HG02884 (cell line): ENCODE measurements around the gene ANK2.
"Not testable (repeated sequence)": the region's sequence is repeated elsewhere in the genome, so short reads cannot be mapped to it uniquely, and the experiment has no call there.

ENCODE experiments used
- ATAC-seq: cut with Tn5 transposase; IDR thresholded peaks from one replicate; pipeline ENCODE4 v1.9.1; 2021; ENCODE audit warnings: mild to moderate bottlenecking, moderate library complexity; ENCODE audit not compliant: unreplicated experiment

The ANK2 gene

GRCh38 chr4:113051361-113051760 lies 1.9 kb downstream of the ANK2 start:
- ATAC-seq: no peak

DNA sequence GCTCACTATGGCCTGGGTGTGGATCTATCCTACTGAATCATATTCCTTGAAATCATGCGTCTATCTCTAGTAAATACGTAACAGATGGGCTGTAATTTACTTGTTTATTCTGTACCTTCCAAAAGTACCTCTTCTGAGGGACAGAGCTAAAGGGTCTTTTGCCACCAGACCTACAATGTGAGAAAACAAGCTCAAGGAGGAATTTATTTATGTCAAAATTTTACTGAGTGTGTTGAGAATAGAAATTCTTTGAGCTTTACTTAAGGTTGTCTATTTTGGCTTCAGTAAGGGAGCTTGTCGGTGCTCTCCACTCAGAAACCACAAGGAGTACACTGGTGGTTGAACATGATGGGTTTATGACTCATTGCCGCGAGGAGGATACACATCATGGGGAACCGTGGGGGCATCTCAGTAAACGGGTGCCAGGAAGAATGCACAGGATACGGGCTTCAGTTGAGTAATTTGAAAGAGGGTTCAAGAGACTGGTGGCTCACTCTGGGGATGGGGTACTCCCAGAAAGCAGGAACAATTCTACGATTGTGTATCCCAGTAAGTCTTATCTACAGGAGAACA lies 3.0 kb downstream of the ANK2 start:
- ATAC-seq: peak; percentile 84

- no peak for ATAC-seq
Observed at GRCh38 chr4:113053883-113054282, 4.4 kb downstream of the ANK2 start.

- no peak for ATAC-seq
Observed at GRCh38 chr4:113056318-113056717, 6.9 kb downstream of the ANK2 start.

GRCh38 chr4:113057891-113058290 lies 8.4 kb downstream of the ANK2 start:
- no peak for ATAC-seq

- no peak for ATAC-seq
Observed at GRCh38 chr4:113059449-113060182, 10.2 kb downstream of the ANK2 start.

DNA sequence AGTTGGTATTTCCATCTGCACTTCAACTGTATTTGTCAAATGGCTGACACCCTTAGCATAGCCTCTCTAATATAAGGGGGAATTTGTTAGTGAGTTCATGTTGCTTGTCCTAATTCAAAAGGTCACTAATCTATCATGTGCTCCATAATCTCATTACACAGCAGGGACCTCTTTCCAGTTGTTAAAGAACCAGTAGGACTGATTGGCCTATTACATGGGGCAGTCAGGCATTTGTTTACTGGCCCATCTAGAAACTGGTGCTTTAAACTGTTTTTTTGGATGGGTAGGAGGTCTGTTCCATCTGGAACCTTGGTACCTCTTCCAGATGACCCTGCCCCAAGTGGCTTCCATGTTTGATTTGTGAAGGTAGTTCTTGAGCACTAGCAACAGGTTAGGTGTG lies 11.4 kb downstream of the ANK2 start:
- ATAC-seq: no peak

DNA sequence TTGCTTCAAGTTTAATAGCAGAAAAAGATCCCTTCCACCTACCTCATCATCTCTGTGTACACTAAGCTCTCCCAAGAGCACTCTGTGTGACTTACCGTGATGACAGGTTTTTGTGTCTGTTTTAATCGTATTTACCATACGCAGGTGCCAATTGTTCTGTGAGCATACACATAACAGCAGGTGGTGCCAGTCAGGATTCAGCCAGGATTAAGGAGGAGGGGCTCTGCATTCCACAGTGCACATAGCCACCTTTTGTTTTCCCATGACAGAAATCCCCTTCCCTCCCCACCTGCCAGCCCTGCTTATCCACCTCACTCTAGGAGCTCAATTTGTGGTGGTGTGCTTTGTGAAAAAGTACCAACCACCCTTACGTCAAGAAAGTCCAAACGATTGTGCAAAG lies 14.8 kb downstream of the ANK2 start:
- ATAC-seq: no peak

DNA sequence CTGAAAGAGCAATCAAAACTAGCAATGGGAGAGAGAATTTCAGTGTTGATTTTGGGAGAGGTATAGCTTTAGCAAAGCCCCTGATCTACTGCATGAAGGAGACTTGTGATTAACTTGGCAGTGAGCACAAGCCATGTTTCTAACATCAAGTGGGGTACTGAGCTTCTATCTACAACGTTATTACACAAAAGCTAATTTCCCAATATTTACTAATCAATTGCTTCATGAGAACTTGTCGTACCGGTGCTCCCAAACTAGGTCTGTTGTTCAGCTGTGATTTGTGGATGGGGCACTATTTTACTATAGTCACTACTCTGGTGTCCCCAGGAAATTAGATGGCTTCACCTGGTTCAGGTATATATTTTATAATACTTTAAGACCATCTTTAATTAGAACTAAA lies 16.2 kb downstream of the ANK2 start:
- ATAC-seq: no peak

DNA sequence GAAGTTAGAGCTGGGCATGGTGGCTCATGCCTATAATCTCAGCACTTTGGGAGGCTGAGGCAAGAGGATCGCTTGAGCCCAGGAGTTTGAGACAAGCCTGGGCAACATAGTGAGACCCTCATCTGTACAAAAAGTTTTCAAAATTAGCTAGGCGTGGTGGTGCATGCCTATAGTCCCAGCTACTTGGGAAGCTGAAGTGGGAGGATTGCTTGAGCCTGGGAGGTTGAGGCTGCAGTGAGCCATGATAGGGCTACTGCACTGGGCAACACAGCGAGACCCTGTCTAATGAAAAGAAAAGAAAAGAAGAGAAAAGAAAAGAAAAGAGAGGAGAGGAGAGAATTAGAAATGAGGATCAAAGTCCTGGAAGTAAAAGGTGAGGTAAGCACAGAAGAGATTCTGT lies 19.3 kb downstream of the ANK2 start:
- ATAC-seq: not testable (repeated sequence)

DNA sequence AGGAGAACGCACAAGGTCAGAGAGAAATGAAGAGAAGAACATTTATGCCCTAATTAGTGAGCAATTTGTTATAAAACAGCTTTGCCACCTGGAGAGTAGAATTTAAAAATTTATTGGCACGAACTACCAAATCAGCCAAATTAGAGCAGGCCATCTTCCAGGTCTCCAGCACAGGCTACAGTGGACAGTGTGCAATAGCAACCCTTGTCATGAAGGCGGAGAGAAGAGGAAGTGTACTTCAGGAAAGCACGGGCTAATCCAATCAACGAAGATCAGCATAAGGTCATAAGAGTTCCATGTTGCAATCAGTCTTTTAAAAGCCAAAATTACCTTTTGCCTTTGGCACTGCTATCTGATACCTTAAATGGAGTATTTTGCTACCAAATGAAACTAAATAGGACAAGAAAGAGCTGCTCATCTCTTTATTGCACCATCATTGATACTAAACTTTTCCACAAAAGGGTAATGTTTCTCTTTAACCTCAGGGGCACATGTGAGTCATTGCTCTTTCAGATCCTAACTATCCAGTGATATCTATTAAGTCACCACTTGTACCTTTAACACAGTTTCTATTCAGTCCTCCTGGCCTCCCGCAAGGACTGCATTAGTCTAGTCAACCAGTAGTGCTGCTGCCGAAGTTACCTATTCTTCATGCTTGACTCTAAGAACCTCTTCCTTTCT lies 19.9 kb downstream of the ANK2 start:
- no peak for ATAC-seq

DNA sequence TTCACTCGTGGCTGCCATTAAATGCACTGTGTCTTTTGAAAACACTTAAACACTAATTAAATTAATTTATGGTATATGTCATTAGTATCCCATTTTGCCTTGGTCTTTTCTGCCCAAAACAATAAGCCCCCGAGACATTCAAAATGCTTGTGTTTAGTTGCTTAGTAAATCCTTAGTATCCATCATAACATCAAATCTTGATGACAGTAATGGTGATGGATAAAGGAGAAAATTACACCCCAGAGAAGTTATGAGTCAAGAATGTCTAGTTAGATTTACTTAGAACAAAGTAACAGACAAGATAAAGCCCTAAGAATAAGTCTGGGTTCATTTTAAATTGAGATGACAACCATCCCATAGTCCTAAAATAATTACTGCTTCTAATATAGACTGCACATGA lies 21.3 kb downstream of the ANK2 start:
- no peak for ATAC-seq

- no peak for ATAC-seq
Observed at GRCh38 chr4:113071274-113071673, 21.8 kb downstream of the ANK2 start.

DNA sequence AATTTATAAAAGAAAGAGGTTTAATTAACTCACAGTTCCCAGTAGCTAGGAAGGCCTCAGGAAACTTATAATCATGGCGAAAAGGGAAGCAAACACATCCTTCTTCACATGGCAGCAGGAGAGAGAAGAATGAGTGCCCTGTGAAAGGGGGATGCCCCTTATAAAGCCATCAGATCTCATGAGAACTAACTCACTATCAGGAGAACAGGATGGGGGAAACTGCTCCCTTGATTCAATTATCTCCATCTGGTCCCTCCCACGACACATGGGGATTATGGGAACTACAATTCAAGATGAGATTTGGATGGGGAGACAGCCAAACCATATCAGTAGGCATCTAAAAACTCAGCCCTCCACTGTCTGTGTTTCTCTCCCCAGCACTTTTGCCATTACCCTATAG lies 22.4 kb downstream of the ANK2 start:
- ATAC-seq: no peak

GRCh38 chr4:113073451-113074005 lies 24.1 kb downstream of the ANK2 start:
- no peak for ATAC-seq

- ATAC-seq: no peak
Observed at GRCh38 chr4:113077575-113077974, 28.1 kb downstream of the ANK2 start.

DNA sequence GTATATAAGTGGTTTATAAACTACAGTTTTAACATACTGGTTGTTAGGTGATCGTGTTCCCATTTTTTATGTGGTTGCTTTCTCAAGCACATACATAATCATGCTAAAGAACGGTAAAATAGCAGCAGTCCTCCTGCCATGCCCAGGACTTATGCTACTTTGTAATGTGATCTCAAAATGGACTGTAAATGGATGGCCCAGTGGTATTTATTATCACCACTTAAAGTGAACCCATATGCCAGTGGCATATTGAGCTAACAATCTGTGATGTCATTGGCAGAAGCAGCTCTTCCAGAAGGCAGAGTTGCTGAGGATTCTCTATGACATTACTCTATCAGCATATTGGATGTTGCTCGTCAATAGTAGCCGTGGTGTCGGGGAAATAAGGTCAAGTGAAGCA lies 28.6 kb downstream of the ANK2 start:
- ATAC-seq: no peak

DNA sequence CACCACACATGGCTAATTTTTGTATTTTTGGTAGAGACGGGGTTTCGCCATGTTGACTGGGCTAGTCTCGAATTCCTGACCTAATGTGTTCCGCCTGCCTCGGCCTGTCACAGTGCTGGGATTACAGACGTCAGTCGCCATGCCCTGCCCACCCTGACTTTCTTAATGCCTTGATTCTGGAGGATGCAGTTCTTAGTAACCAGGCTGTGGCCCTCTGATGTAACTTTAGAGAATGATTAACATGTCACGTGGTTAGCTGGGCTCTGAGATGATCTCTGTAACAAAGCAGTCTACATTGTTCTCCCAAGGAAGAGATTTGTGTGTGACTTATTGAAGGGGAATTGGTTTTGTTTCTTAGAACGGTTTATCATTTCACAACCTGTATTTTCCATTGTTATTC lies 30.6 kb downstream of the ANK2 start:
- no peak for ATAC-seq

DNA sequence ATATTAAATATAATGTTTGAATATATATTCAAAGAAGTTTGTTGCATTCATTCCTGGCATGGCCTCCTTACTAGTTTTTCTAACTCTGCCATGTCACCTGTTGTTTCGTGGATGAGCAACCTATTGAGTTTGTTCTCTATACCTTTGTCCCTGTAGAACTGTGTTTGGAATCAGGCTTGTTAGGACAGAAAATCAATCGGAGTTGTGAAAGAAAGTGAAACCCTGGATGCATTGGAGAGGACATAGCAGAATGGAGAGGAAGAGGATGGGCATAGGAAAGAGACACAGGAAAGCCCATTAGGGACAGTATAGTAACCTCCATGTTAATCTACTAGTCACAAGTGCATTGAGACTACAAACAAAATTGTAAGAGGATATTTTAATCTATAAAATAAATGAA lies 31.2 kb downstream of the ANK2 start:
- no peak for ATAC-seq

GRCh38 chr4:113083346-113083745 lies 33.9 kb downstream of the ANK2 start:
- ATAC-seq: no peak

- no peak for ATAC-seq
Observed at GRCh38 chr4:113086172-113086695, 36.8 kb downstream of the ANK2 start.

- no peak for ATAC-seq
Observed at GRCh38 chr4:113088050-113088449, 38.6 kb downstream of the ANK2 start.
